ENCODE measurements around the gene PTPRU. TPM values are rescaled to one million over a fixed set of nuclear protein-coding genes. Genes with fewer than 3 reads are reported as not detected.

The PTPRU gene
- total and polyA plus RNA-seq, 2 of the 8 experiments (the other 6 are each of a cell fraction or from before 2014, with no cell fraction given) = 33.8 to 41.8 TPM

DNA sequence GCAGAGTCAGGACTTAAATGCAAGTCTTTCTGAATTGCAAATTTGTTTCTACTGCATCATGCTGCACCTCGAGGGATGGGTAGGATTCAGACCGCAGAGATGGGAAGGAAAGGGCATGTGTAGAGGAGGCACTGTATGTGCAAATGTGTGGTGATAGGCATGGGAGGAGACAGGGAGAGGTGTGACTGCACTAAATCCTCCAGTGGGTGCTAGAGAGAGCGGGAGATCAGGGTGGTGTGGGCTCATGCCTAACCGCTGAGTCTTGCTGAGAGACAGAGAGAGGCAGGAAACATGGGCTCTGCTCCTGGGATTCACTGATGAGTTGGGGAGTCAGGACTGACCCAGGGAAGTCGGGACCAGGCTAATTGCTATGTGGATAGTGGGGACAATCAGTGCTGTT lies 61.1 kb downstream of the PTPRU start:
- Histone ChIP-seq H3K56ac (replicated peaks; ENCODE audit: insufficient read length, low read depth, low read length) (no peak overlapping the region), H2BK120ac (replicated peaks; ENCODE audit: low read depth, low read length) (no peak overlapping the region), H2BK15ac (ENCODE audit: low read length) (no peak overlapping the region), H3K23me2 (ENCODE audit: low read depth, low read length) (no peaks in the 10 kb centered on the region), H3K4me1 (replicated peaks in 1 of 4; ENCODE audit: control insufficient read depth in 3 of 4, insufficient read depth in 4 of 4, low read length in 3 of 4) (no peaks in the 10 kb centered on the region), H3K79me1 (ENCODE audit: low read depth, low read length) (no peaks in the 10 kb centered on the region), H3K9ac (replicated peaks in 1 of 4; ENCODE audit: extremely low read depth in 1 of 4, low read depth in 3 of 4, low read length in 3 of 4) (no peak overlapping the region), H4K8ac (ENCODE audit: extremely low read depth, insufficient read depth, low read length) (no peak overlapping the region), H3K9me3 (ENCODE audit: insufficient read depth in 2 of 2, low read depth in 1 of 2, low read length in 1 of 2) (0 out of 4 replicates have a peak, but pooled peaks cover 0 to 2% of the 10 kb centered on the region in 2 experiments), H3K14ac (ENCODE audit: insufficient read length) (no peak overlapping the region), H2BK5ac (ENCODE audit: low read depth, low read length) (no peak overlapping the region), H4K5ac (ENCODE audit: insufficient read length, low read depth, low read length) (no peak overlapping the region), H2BK12ac (ENCODE audit: low read depth, low read length) (peak overlapping the region; percentile 9; the same call in 1 of the 2 replicates), H3K4me2 (ENCODE audit: insufficient read depth in 1 of 2, low read depth in 2 of 2, low read length in 2 of 2) (no peak overlapping the region), H3K4me3 (ENCODE audit: extremely low read depth in 1 of 4, insufficient read depth in 2 of 4, low read depth in 3 of 4, low read length in 4 of 4) (no peak overlapping the region), H3K79me2 (ENCODE audit: control insufficient read depth in 1 of 2, insufficient read depth in 2 of 2, low read length in 2 of 2) (no peaks in the 10 kb centered on the region), H3K27ac (ENCODE audit: low read depth, low read length) (no peak overlapping the region), H2AFZ (ENCODE audit: low read length) (no peak overlapping the region), H3K23ac (ENCODE audit: insufficient read length) (no peak overlapping the region), H3K36me3 (ENCODE audit: control insufficient read depth in 2 of 4, insufficient read depth in 4 of 4, low read length in 3 of 4) (peaks cover 0 to 8% (median under 1%) of the 10 kb centered on the region in 4 experiments; a peak in 3 of 8 replicates), H3K27me3 (replicated peaks in 1 of 4; ENCODE audit: control insufficient read depth in 3 of 4, extremely low read depth in 1 of 4, insufficient read depth in 3 of 4, low read length in 3 of 4) (no peaks in the 10 kb centered on the region), H3K18ac (ENCODE audit: extremely low read depth, low read length) (no peak overlapping the region), H4K91ac (replicated peaks; ENCODE audit: insufficient read length, low read length) (no peak overlapping the region), H4K20me1 (replicated peaks in 1 of 2; ENCODE audit: control insufficient read depth in 1 of 2, insufficient read depth in 2 of 2, low read length in 2 of 2) (peaks cover 0 to 5% of the 10 kb centered on the region in 2 experiments), H2AK5ac (ENCODE audit: low read depth, low read length) (0 out of 2 replicates have a peak overlapping the region, but pooled peaks have one; percentile 65), H3K4ac (replicated peaks; ENCODE audit: insufficient read length, low read depth, low read length) (no peak overlapping the region), H2BK20ac (ENCODE audit: low read length) (no peak overlapping the region)
- CTCF ChIA-PET (ENCODE audit: partially characterized antibody) = interaction anchor here (0.8 kb wide), 1 partner anchor 40 kb away, joined by 3 read pairs; no protein-coding TSS in a partner anchor
- no peak for TF ChIP-seq HDAC6 (IDR thresholded peaks at IDR 0.05; ENCODE audit: low read depth, low read length)
- no peak for TF ChIP-seq EP300 (IDR thresholded peaks at IDR 0.05; ENCODE audit: borderline replicate concordance in 1 of 2, low read depth in 2 of 2, low read length in 2 of 2)
- TF ChIP-seq, protein P1, sequence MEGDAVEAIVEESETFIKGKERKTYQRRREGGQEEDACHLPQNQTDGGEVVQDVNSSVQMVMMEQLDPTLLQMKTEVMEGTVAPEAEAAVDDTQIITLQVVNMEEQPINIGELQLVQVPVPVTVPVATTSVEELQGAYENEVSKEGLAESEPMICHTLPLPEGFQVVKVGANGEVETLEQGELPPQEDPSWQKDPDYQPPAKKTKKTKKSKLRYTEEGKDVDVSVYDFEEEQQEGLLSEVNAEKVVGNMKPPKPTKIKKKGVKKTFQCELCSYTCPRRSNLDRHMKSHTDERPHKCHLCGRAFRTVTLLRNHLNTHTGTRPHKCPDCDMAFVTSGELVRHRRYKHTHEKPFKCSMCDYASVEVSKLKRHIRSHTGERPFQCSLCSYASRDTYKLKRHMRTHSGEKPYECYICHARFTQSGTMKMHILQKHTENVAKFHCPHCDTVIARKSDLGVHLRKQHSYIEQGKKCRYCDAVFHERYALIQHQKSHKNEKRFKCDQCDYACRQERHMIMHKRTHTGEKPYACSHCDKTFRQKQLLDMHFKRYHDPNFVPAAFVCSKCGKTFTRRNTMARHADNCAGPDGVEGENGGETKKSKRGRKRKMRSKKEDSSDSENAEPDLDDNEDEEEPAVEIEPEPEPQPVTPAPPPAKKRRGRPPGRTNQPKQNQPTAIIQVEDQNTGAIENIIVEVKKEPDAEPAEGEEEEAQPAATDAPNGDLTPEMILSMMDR (IDR thresholded peaks at IDR 0.05; ENCODE audit: control extremely low read depth in 1 of 3, insufficient read depth in 1 of 3, low read depth in 1 of 3, low read length in 3 of 3) = peak in 1 of 3 experiments; percentile 2; a peak in 1 of 4 replicates
- TF ChIP-seq FOSL1 (IDR thresholded peaks at IDR 0.05; ENCODE audit: insufficient read depth, low read depth, low read length) = no peak
- TF ChIP-seq, protein P2, sequence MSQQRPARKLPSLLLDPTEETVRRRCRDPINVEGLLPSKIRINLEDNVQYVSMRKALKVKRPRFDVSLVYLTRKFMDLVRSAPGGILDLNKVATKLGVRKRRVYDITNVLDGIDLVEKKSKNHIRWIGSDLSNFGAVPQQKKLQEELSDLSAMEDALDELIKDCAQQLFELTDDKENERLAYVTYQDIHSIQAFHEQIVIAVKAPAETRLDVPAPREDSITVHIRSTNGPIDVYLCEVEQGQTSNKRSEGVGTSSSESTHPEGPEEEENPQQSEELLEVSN (IDR thresholded peaks at IDR 0.05) = no peak
- no peak for TF ChIP-seq SRF (IDR thresholded peaks at IDR 0.05; ENCODE audit: low read depth, low read length)
- TF ChIP-seq CREB1 (IDR thresholded peaks at IDR 0.05) = no peak
- POLR2A ChIA-PET (ENCODE audit: partially characterized antibody) = no interaction called here
- DNase-seq (ENCODE audit: low read depth in 1 of 2, low spot score in 2 of 2) (no peak), FAIRE-seq (no peak)
- 81% methylated on average over 5 of the region's 5 CpGs; no CpG with 5 or more reads in 1 of the 2 experiments for whole genome bisulfite sequencing, 2 experiments (ENCODE audit: extremely low coverage in 1 of 2, insufficient coverage in 1 of 2, insufficient read length in 1 of 2, insufficient replicate concordance in 2 of 2, low coverage in 1 of 2, low lambda C conversion rate in 2 of 2, missing lambda C conversion rate in 1 of 2)

All from H1 (cell line).